Right cardiac atrium (tissue), 5 donors: ENCODE measurements around the gene SPNS1. TPM values are rescaled to one million over a fixed set of nuclear protein-coding genes. Genes with fewer than 3 reads are reported as not detected.
"Not testable (repeated sequence)": the region's sequence is repeated elsewhere in the genome, so short reads cannot be mapped to it uniquely, and the experiment has no call there.

Source experiments
- ATAC-seq, 2 donors: fragments of 200-7000 bp; cut with Tn5 transposase; one replicate each; pipeline versions ENCODE4 v1.8.0 to v1.9.1; 2020; ENCODE audit warnings: moderate library complexity in 2 of 2, mild to moderate bottlenecking in 1 of 2
- DNase-seq, 3 donors: peaks; one replicate each; pipeline ENCODE4 v3.0.0-alpha.2; 2020
- H3K27ac ChIP-seq: one replicate; pipeline ENCODE4 v1.5.1; 2013; ENCODE audit warnings: mild to moderate bottlenecking, low read length, control low read depth, moderate library complexity
- H3K27me3 ChIP-seq: one replicate; pipeline ENCODE4 v1.6.1; 2013; ENCODE audit not compliant: control insufficient read depth, insufficient read depth
- H3K4me1 ChIP-seq: one replicate; pipeline ENCODE4 v1.6.1; 2013; ENCODE audit warnings: low read length; ENCODE audit not compliant: control insufficient read depth, insufficient read depth
- H3K4me3 ChIP-seq: one replicate; pipeline ENCODE4 v1.5.1; 2013; ENCODE audit warnings: low read length, control low read depth
- H3K9me3 ChIP-seq: one replicate; pipeline ENCODE4 v1.6.1; 2013; ENCODE audit warnings: low read length; ENCODE audit not compliant: control insufficient read depth
- WGBS: extraction: QIAGEN DNeasy Blood & Tissue Kit; methylation state at CpG from one replicate; pipeline ENCODE4 v1.1.7; 2013; 5-methylcytosine and 5-hydroxymethylcytosine counted together
- intact Hi-C, 4 donors: fragments of 100-400 bp; cut with DNase I; formaldehyde crosslinking; loops; one replicate each; pipeline versions ENCODE4 v1.11.0 to v1.14.0; 2022 to 2023
- long read RNA-seq, 4 donors: library from polyadenylated mRNA; unstranded; transcript quantifications; one replicate each; pipeline ENCODE4 v2.0.0, GENCODE V29; 2020 to 2021
- polyA plus RNA-seq: library from polyadenylated mRNA; stranded (reverse); fragments of 200-250 nt; gene quantifications from one replicate; pipeline ENCODE4 v1.2.3, GENCODE V29; 2013
- total RNA-seq, 4 donors: library from RNA; stranded (reverse); fragmentation: NEBNext Ultra II Directional; extraction: Animal tissue kit (Norgen Biotek cat#: 25700); gene quantifications; one replicate each; pipeline ENCODE4 v1.2.1, GENCODE V29; 2021
- donor health status: healthy with polysubstance abuse.
- donor health status: DM: no; HTN: yes; CAD: no.
- donor health status: DM: no; HTN: no; CAD: no.
- donor health status: DM: no; HTN: yes; CAD: no; lungs with severe emphysema.
- donor health status: DM: yes; HTN: yes; CAD: no.

Gene SPNS1
- total RNA-seq (10 to 100 TPM; 16.1 to 18.0 (median 16.5) TPM), polyA plus RNA-seq (19.5 TPM)
- long read RNA-seq, donor 1, transcript SPNS1-201 (12 exons, 2,208 nt): major isoform, 49 of 73 reads
- long read RNA-seq, donor 1, partial matches to known transcripts: 10 of 73 reads
- long read RNA-seq, donor 1, other reads (novel, unspliced or antisense): 9 of 73 reads
- long read RNA-seq, donor 2, transcript SPNS1-201 (12 exons, 2,208 nt): major isoform, 25 of 42 reads
- long read RNA-seq, donor 2, partial matches to known transcripts: 6 of 42 reads
- long read RNA-seq, donor 2, other reads (novel, unspliced or antisense): 8 of 42 reads
- long read RNA-seq, donor 3, transcript SPNS1-201 (12 exons, 2,208 nt): major isoform, 65 of 112 reads
- long read RNA-seq, donor 3, partial matches to known transcripts: 20 of 112 reads
- long read RNA-seq, donor 3, other reads (novel, unspliced or antisense): 20 of 112 reads
- long read RNA-seq, donor 4, transcript SPNS1-201 (12 exons, 2,208 nt): major isoform, 33 of 51 reads
- long read RNA-seq, donor 4, partial matches to known transcripts: 1 of 51 reads
- long read RNA-seq, donor 4, other reads (novel, unspliced or antisense): 8 of 51 reads

GRCh38 chr16:28974437-28975157 lies at the start of gene SPNS1:
Gene SPNS1, plus strand, starts transcription at chr16:28974778. Its CDS starts 374 bp downstream, at chr16:28975152.
- intact Hi-C loops: no loop called here
- peak within 1 kb of the TSS; percentile 68 for H3K4me3 ChIP-seq
- peak within 1 kb of the TSS; percentile 55 for H3K27ac ChIP-seq
- DNase-seq (peak; percentile 98 to 99 (median 99)), ATAC-seq (peak; percentile 97)
- no peaks in the 10 kb centered on the region for H3K9me3 ChIP-seq
- H3K27me3 ChIP-seq: no peaks in the 10 kb centered on the region
- WGBS: under 1% methylated on average over 60 of the region's 60 CpGs
- peaks cover 3% of the 10 kb centered on the region for H3K4me1 ChIP-seq

- peak overlapping the region; percentile 74 for H3K4me3 ChIP-seq
- intact Hi-C loops: loop anchor here in 1 of 4 donors (5.0 kb wide), 1 partner anchor 43 kb away; no protein-coding TSS in a partner anchor
- DNase-seq: peak; percentile 91 to 94 (median 93)
- no peaks in the 10 kb centered on the region for H3K27me3 ChIP-seq
- H3K4me1 ChIP-seq: no peaks in the 10 kb centered on the region
- H3K9me3 ChIP-seq: no peaks in the 10 kb centered on the region
- under 1% methylated on average over 48 of the region's 48 CpGs for WGBS
- H3K27ac ChIP-seq: peak overlapping the region; percentile 97
- ATAC-seq: peak; percentile 82 to 87
Measured at GRCh38 chr16:28925386-28926228, 49.0 kb upstream of the SPNS1 start.

GRCh38 chr16:28926284-28926683 lies 48.3 kb upstream of the SPNS1 start:
- 78% methylated on average over 2 of the region's 2 CpGs for WGBS
- intact Hi-C loops: loop anchor here in 1 of 4 donors (5.0 kb wide), 1 partner anchor 44 kb away; no protein-coding TSS in a partner anchor
- H3K9me3 ChIP-seq, H3K4me3 ChIP-seq, H3K27ac ChIP-seq, DNase-seq, H3K4me1 ChIP-seq, H3K27me3 ChIP-seq, ATAC-seq: not testable (repeated sequence)

GRCh38 chr16:28927815-28928214 lies 46.8 kb upstream of the SPNS1 start:
- Histone ChIP-seq H3K9me3 (no peaks in the 10 kb centered on the region), H3K27me3 (no peaks in the 10 kb centered on the region), H3K27ac (no peak overlapping the region), H3K4me3 (no peak overlapping the region), H3K4me1 (no peaks in the 10 kb centered on the region)
- intact Hi-C loops: loop anchor here in 2 of 4 donors (2.0 to 5.0 kb wide), 2 partner anchors 17 to 46 kb away; no protein-coding TSS in a partner anchor
- WGBS: 82% methylated on average over 1 of the region's 1 CpG
- no peak for DNase-seq
- ATAC-seq: no peak

- WGBS: 90% methylated on average over 3 of the region's 3 CpGs
- no peaks in the 10 kb centered on the region for H3K4me1 ChIP-seq
- ATAC-seq: no peak
Measured at GRCh38 chr16:28930203-28930602, 44.4 kb upstream of the SPNS1 start.

GRCh38 chr16:28930652-28931051 lies 43.9 kb upstream of the SPNS1 start:
- ATAC-seq (no peak), DNase-seq (no peak)
- H3K9me3 ChIP-seq: no peaks in the 10 kb centered on the region
- intact Hi-C loops: no loop called here
- WGBS: 62% methylated on average over 3 of the region's 3 CpGs
- H3K27ac ChIP-seq: no peak overlapping the region
- no peaks in the 10 kb centered on the region for H3K4me1 ChIP-seq
- H3K27me3 ChIP-seq: no peaks in the 10 kb centered on the region
- H3K4me3 ChIP-seq: no peak overlapping the region

More at GRCh38 chr16:28930203-28930602, 44.4 kb upstream of the SPNS1 start:
- DNase-seq: no peak
- Histone ChIP-seq H3K27me3 (no peaks in the 10 kb centered on the region), H3K9me3 (no peaks in the 10 kb centered on the region), H3K4me3 (no peak overlapping the region), H3K27ac (no peak overlapping the region)
- intact Hi-C loops: no loop called here

- Histone ChIP-seq H3K4me1 (no peaks in the 10 kb centered on the region), H3K27me3 (no peaks in the 10 kb centered on the region), H3K4me3 (no peak within 1 kb of the TSS), H3K27ac (no peak within 1 kb of the TSS), H3K9me3 (no peaks in the 10 kb centered on the region)
- no peak for DNase-seq
- intact Hi-C loops: no loop called here
- whole genome bisulfite sequencing: 92% methylated on average over 10 of the region's 10 CpGs
- ATAC-seq: no peak
Measured at GRCh38 chr16:28931801-28932225, 42.8 kb upstream of the SPNS1 start, which contains the start of gene CD19. Gene CD19, plus strand, starts transcription at chr16:28931971. Its CDS starts 30 bp downstream, at chr16:28932001.

- Histone ChIP-seq H3K4me1 (no peaks in the 10 kb centered on the region), H3K27ac (no peak overlapping the region), H3K4me3 (no peak overlapping the region), H3K9me3 (no peaks in the 10 kb centered on the region), H3K27me3 (no peaks in the 10 kb centered on the region)
- WGBS: 82% methylated on average over 20 of the region's 20 CpGs
- no peak for DNase-seq
- ATAC-seq: no peak
- intact Hi-C loops: no loop called here
Measured at GRCh38 chr16:28932339-28933141, 42.0 kb upstream of the SPNS1 start.

GRCh38 chr16:28933171-28933570 lies 41.4 kb upstream of the SPNS1 start:
- intact Hi-C loops: no loop called here
- 76% methylated on average over 8 of the region's 8 CpGs for WGBS
- Histone ChIP-seq H3K4me1 (no peaks in the 10 kb centered on the region), H3K27ac (no peak overlapping the region), H3K9me3 (no peaks in the 10 kb centered on the region), H3K4me3 (no peak overlapping the region), H3K27me3 (no peaks in the 10 kb centered on the region)
- no peak for DNase-seq
- no peak for ATAC-seq
